ENCODE results near the gene F8A1.
"Not testable (repeated sequence)": the region's sequence is repeated elsewhere in the genome, so short reads cannot be mapped to it uniquely, and the experiment has no call there.

Gene F8A1

DNA sequence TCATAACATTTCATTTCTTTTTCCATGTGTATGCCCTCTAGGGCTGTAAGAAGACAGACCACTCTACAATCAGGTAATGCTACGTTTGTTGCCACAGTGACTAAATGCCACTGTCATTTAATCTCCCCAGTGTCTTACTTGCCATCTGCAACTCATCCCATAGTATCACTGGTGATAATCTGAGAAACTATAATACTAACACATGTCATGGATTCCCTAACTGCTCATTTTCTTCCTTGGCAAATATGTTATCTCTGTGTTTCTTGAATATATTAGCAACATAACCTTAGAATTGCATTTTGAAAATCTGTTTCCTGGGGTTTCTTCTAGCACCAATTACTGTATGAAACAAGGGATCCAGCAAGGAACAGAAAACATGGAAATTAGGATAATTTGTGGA, 6.1 kb downstream of the F8A1 start:
- no peak overlapping the region for H3K4me3 ChIP-seq (ENCODE audit: low read length)
- no peaks in the 10 kb centered on the region for H4K20me1 ChIP-seq (ENCODE audit: insufficient read depth, low read length)
- no peak overlapping the region for H3K27ac ChIP-seq (ENCODE audit: low read length)
- H3K79me2 ChIP-seq (ENCODE audit: low read length), result no peaks in the 10 kb centered on the region
- no peaks in the 10 kb centered on the region for H3K27me3 ChIP-seq (ENCODE audit: low read depth, low read length)
- no peak for TF ChIP-seq EZH2phosphoT487 (IDR thresholded peaks at IDR 0.05; ENCODE audit: low read depth)
- TF ChIP-seq, protein P1, sequence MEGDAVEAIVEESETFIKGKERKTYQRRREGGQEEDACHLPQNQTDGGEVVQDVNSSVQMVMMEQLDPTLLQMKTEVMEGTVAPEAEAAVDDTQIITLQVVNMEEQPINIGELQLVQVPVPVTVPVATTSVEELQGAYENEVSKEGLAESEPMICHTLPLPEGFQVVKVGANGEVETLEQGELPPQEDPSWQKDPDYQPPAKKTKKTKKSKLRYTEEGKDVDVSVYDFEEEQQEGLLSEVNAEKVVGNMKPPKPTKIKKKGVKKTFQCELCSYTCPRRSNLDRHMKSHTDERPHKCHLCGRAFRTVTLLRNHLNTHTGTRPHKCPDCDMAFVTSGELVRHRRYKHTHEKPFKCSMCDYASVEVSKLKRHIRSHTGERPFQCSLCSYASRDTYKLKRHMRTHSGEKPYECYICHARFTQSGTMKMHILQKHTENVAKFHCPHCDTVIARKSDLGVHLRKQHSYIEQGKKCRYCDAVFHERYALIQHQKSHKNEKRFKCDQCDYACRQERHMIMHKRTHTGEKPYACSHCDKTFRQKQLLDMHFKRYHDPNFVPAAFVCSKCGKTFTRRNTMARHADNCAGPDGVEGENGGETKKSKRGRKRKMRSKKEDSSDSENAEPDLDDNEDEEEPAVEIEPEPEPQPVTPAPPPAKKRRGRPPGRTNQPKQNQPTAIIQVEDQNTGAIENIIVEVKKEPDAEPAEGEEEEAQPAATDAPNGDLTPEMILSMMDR (IDR thresholded peaks at IDR 0.05; ENCODE audit: low read depth, low read length), result no peak
- H3K36me3 ChIP-seq (replicated peaks; ENCODE audit: low read depth, low read length), result no peaks in the 10 kb centered on the region
- no peak overlapping the region for H3K4me2 ChIP-seq (ENCODE audit: low read length)
- H3K4me1 ChIP-seq (ENCODE audit: low read length), result no peaks in the 10 kb centered on the region
- no peak overlapping the region for H2AFZ ChIP-seq (ENCODE audit: low read depth, low read length)
- H3K9me3 ChIP-seq (ENCODE audit: insufficient read depth, low read length), result no peaks in the 10 kb centered on the region
- H3K9ac ChIP-seq (ENCODE audit: low read length), result no peak overlapping the region

DNA sequence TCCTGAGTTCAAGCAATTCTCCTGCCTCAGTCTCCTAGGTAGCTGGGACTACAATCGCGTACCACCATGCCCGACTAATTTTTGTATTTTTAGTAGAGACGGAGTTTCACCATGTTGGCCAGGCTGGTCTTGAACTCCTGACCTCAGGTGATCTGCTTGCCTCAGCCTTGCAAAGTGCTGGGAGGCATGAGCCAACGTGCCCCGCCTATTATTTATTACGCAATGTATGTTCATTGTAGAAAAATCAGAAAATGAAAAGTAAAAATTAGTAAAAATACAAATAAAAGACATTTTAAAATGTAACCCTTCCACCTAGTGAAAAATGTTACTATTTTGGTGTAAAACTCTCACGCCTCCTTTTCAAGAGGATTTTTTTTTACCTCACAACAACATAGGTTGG, 14.2 kb downstream of the F8A1 start:
- H3K27ac ChIP-seq (ENCODE audit: low read length), result no peak overlapping the region
- no peak for TF ChIP-seq EZH2phosphoT487 (IDR thresholded peaks at IDR 0.05; ENCODE audit: low read depth)
- no peak overlapping the region for H3K9ac ChIP-seq (ENCODE audit: low read length)
- H3K4me1 ChIP-seq (ENCODE audit: low read length), result peaks cover 6% of the 10 kb centered on the region
- no peaks in the 10 kb centered on the region for H3K27me3 ChIP-seq (ENCODE audit: low read depth, low read length)
- H4K20me1 ChIP-seq (ENCODE audit: insufficient read depth, low read length), result no peaks in the 10 kb centered on the region
- no peaks in the 10 kb centered on the region for H3K9me3 ChIP-seq (ENCODE audit: insufficient read depth, low read length)
- no peaks in the 10 kb centered on the region for H3K79me2 ChIP-seq (ENCODE audit: low read length)
- no peaks in the 10 kb centered on the region for H3K36me3 ChIP-seq (replicated peaks; ENCODE audit: low read depth, low read length)
- H3K4me2 ChIP-seq (ENCODE audit: low read length), result no peak overlapping the region
- H2AFZ ChIP-seq (ENCODE audit: low read depth, low read length), result no peak overlapping the region
- no peak overlapping the region for H3K4me3 ChIP-seq (ENCODE audit: low read length)

DNA sequence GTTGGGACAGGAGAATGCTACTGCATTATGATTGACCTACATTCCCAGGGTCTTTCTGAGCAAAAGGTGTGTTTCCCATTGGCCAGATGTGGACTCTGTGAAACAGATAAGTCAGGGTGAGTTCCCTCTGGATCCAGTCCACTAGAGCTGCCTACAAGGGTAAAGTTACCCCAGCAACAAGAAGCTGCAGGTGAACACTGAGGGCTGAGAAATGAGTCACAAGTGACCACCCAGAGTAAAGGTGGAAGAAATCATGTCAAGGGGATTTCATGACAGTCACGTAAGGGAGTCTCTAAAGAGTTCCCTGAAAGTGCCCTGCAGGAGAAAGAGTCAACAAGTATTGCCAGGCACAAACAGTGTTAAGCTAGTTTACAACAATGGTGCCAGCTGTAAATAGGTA, 16.3 kb downstream of the F8A1 start:
- Histone ChIP-seq H3K79me2 (ENCODE audit: low read length) (no peaks in the 10 kb centered on the region), H3K27ac (ENCODE audit: low read length) (no peak overlapping the region), H3K9ac (ENCODE audit: low read length) (no peak overlapping the region), H3K4me3 (ENCODE audit: low read length) (no peak overlapping the region), H3K36me3 (replicated peaks; ENCODE audit: low read depth, low read length) (no peaks in the 10 kb centered on the region), H3K4me2 (ENCODE audit: low read length) (no peak overlapping the region), H4K20me1 (ENCODE audit: insufficient read depth, low read length) (no peaks in the 10 kb centered on the region), H3K4me1 (ENCODE audit: low read length) (peaks cover 6% of the 10 kb centered on the region), H3K27me3 (ENCODE audit: low read depth, low read length) (no peaks in the 10 kb centered on the region), H2AFZ (ENCODE audit: low read depth, low read length) (no peak overlapping the region), H3K9me3 (ENCODE audit: insufficient read depth, low read length) (no peaks in the 10 kb centered on the region)
- no peak for TF ChIP-seq EZH2phosphoT487 (IDR thresholded peaks at IDR 0.05; ENCODE audit: low read depth)
- TF ChIP-seq, protein P1 (IDR thresholded peaks at IDR 0.05; ENCODE audit: low read depth, low read length), result no peak

DNA sequence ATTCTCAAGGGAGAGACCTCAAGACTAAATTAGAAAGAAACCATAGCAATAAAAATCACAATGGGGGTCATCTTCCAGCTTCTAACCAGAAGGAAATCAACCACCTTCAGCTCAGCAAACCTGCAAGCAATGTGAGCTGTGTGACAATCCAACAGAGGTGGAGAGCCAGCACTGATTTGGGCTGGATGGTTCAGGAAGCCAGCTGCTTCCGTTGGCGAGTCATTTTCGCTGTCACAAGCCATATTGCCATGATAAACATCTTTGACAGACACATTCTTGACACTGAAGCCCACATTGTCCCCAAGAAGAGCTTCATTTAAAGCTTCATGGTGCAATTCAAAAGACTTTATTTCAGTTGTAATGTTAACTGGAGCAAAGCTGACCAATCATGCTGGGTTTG, 22.7 kb downstream of the F8A1 start:
- Histone ChIP-seq H3K79me2 (ENCODE audit: low read length) (no peaks in the 10 kb centered on the region), H3K27ac (ENCODE audit: low read length) (no peak overlapping the region), H3K4me2 (ENCODE audit: low read length) (no peak overlapping the region), H3K4me3 (ENCODE audit: low read length) (no peak overlapping the region), H3K4me1 (ENCODE audit: low read length) (no peaks in the 10 kb centered on the region; the same call in 1 of the 2 replicates), H3K27me3 (ENCODE audit: low read depth, low read length) (no peaks in the 10 kb centered on the region), H4K20me1 (ENCODE audit: insufficient read depth, low read length) (no peaks in the 10 kb centered on the region), H3K9me3 (ENCODE audit: insufficient read depth, low read length) (no peaks in the 10 kb centered on the region), H3K36me3 (replicated peaks; ENCODE audit: low read depth, low read length) (no peaks in the 10 kb centered on the region), H3K9ac (ENCODE audit: low read length) (no peak overlapping the region), H2AFZ (ENCODE audit: low read depth, low read length) (no peak overlapping the region)
- TF ChIP-seq EZH2phosphoT487 (IDR thresholded peaks at IDR 0.05; ENCODE audit: low read depth), result no peak
- TF ChIP-seq, protein P1 (IDR thresholded peaks at IDR 0.05; ENCODE audit: low read depth, low read length), result no peak

DNA sequence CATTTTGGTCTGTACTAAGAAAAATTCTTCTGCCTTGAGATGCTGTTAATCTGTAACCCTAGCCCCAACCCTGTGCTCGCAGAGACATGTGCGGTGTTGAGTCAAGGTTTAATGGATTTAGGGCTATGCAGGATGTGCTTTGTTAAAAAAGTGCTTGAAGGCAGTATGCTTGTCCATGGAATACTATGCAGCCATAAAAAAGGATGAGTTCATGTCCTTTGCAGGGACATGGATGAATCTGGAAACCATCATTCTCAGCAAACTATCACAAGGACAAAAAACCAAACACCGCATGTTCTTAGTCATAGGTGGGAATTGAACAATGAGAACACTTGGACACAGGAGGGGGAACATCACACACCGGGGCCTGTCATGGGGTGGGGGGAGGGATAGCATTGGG, 23.9 kb downstream of the F8A1 start:
- H3K79me2 ChIP-seq (ENCODE audit: low read length); H3K27me3 ChIP-seq (ENCODE audit: low read depth, low read length); H3K9ac ChIP-seq (ENCODE audit: low read length); H3K9me3 ChIP-seq (ENCODE audit: insufficient read depth, low read length); H3K36me3 ChIP-seq (replicated peaks; ENCODE audit: low read depth, low read length); H2AFZ ChIP-seq (ENCODE audit: low read depth, low read length); H3K4me2 ChIP-seq (ENCODE audit: low read length); H3K4me1 ChIP-seq (ENCODE audit: low read length); H3K4me3 ChIP-seq (ENCODE audit: low read length); H3K27ac ChIP-seq (ENCODE audit: low read length); H4K20me1 ChIP-seq (ENCODE audit: insufficient read depth, low read length): not testable (repeated sequence)

DNA sequence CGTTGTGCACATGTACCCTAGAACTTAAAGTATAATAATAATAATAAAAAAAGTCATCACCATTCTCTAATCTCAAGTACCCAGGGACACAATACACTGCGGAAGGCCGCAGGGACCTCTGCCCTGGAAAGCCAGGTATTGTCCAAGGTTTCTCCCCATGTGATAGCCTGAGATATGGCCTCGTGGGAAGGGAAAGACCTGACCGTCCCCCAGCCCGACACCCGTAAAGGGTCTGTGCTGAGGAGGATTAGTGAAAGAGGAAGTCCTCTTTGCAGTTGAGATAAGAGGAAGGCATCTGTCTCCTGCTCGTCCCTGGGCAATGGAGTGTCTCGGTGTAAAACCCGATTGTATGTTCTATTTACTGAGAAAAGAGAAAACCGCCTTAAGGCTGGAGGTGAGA, 24.4 kb downstream of the F8A1 start:
- H3K4me3 ChIP-seq (ENCODE audit: low read length); H4K20me1 ChIP-seq (ENCODE audit: insufficient read depth, low read length); H2AFZ ChIP-seq (ENCODE audit: low read depth, low read length); H3K27ac ChIP-seq (ENCODE audit: low read length); H3K4me1 ChIP-seq (ENCODE audit: low read length); H3K27me3 ChIP-seq (ENCODE audit: low read depth, low read length); H3K36me3 ChIP-seq (replicated peaks; ENCODE audit: low read depth, low read length); H3K9ac ChIP-seq (ENCODE audit: low read length); H3K79me2 ChIP-seq (ENCODE audit: low read length); H3K9me3 ChIP-seq (ENCODE audit: insufficient read depth, low read length); H3K4me2 ChIP-seq (ENCODE audit: low read length): not testable (repeated sequence)
